Fibroblast of skin of abdomen (primary cell): ENCODE measurements around the gene TCEA2. TPM values are rescaled to one million over a fixed set of nuclear protein-coding genes. Genes with fewer than 3 reads are reported as not detected.

ENCODE experiments used
- DNase-seq: peaks from one replicate; pipeline ENCODE4 v3.0.0-alpha.2; 2013
- polyA plus RNA-seq, 2 experiments: library from polyadenylated mRNA; unstranded; fragments of 120-200 nt; gene quantifications; one replicate each; pipeline ENCODE4 v1.2.1, GENCODE V29; 2013; ENCODE audit not compliant: insufficient read length in 2 of 2

Gene TCEA2
- polyA plus RNA-seq (2013, experiment 1 of 2; ENCODE audit: insufficient read length), result 64.6 TPM
- 61.5 TPM for polyA plus RNA-seq (2013, experiment 2 of 2; ENCODE audit: insufficient read length)

- DNase-seq, result peak; percentile 95
Measured at GRCh38 chr20:64062596-64063388, at the start of gene TCEA2. TSS of gene TCEA2 (plus strand) at chr20:64063198. CDS start at chr20:64063313, 115 bp downstream.

DNA sequence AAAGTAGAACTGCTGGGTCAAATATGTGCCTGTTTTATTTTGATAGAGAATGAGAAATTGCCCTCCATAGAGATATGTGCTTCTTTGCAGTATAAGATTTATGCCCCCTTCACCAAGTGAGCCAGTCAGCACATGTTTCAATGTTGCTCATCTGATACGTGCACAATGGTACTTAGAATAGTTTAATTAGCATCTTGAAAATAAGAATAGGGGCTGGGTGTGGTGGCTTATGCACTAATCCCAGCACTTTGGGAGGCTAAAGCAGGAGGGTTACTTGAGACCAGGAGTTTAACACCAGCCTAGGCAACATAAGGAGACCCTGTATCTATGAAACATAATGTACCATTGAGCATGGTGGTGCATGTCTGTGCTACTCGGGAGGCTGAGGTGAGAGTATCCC is 47.4 kb upstream of the TCEA2 start:
- DNase-seq, result no peak

DNA sequence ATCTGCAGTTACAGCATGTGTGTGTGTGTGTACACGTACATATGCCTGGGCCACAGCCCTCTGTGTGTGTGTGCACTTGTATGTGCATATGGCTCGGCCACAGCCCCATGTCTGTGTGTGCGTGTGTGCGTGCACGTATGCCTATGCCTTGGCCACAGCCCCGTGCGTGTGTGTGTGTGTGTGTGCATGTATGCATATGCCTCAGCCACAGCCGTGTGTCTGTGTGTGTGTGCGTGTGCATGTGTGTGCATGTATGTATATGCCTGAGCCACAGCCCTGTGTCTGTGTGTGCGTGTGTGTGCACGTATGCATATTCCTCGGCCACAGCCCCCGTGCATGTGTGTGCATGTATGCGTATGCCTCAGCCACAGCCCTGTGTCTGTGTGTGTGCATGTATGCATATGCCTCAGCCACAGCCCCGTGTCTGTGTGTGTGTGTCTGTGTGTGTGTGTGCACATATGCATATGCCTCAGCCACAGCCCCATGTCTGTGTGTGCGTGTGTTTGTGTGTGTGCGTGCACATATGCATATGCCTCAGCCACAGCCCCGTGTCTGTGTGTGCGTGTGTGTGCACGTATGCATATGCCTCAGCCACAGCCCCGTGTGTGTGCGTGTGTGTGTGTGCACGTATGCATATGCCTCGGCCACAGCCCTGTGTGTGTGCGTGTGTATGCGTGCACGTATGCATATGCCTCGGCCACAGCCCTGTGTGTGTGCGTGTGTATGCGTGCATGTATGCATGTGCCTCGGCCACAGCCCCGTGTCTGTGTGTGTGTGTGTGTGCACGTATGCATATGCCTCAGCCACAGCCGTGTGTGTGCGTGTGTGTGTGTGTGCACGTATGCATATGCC is 41.6 kb upstream of the TCEA2 start:
- no peak for DNase-seq

- no peak for DNase-seq
Measured at GRCh38 chr20:64022671-64023360, 40.2 kb upstream of the TCEA2 start.

GRCh38 chr20:64023361-64024140 is 39.4 kb upstream of the TCEA2 start:
- no peak for DNase-seq

DNA sequence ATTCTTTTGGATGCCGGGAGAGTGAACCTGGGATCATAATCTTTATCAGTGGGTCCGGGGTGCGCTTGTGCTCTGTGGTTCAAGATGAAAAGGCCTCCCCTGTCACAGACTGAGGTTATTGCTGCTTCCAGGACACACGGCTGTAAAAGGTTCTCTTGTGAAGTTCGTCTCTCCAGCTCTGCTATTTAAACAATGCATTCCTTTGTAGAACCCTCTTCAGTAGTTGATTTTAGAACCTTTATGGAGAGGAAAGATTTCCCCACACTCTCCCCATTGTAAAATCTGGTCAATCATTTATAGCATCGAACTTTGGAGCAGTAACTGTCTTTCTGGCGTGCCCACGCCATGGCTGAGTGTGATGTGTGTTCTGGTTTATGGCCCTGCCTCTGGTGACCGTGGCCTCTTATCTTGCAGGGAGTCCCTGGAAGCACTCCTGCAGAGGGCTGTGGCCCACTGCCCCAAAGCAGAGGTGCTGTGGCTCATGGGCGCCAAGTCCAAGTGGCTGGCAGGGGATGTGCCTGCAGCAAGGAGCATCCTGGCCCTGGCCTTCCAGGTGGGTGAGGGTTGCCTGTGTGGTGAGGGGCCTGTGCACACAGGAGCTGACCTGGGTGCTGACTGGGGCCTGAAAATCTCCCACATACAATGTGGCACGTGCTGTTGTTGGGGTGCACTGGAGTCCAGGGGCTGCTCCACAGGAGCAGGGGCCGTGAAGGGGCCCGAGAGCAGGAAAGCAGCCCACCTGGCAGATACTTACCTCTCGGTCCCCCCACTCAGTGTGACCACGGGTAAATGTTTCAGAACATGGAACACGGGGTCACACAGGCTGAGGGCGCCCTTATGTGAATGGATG is 38.6 kb upstream of the TCEA2 start:
- DNase-seq, result no peak

DNA sequence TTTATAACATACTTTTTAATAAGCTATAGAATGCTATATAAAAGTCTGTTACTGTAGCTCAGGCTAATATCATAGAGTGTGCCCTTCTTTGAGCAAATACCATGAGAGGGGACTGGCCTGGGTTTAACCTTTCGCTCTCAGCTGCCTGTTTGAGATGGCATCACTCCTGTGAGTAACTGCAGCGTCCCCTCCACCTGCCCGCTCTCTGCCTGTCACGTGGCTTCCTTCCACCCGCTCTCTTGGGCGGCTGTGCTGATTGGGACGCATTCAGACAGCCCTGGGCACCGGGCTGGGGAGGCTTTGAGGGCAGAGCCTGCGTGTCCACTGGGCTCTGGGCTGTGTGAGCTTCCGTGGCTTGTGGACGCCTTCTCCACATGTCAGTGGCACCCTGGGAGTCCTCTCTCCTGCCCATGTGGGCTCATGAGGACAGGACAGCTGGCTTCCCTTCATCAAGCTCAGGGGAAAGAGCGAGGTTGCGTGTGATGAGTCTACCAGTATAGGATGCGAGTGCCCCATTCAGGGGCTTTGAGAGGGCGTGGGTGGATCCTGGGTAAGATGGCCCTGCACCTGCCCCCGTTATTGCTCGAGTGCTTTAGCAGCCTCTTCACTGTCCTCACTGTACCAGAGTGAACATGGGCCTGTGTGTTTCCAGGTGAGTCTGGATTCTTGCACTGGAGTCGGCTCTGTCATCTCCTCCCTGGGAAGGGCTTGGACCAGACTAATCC is 37.7 kb upstream of the TCEA2 start:
- no peak for DNase-seq

DNA sequence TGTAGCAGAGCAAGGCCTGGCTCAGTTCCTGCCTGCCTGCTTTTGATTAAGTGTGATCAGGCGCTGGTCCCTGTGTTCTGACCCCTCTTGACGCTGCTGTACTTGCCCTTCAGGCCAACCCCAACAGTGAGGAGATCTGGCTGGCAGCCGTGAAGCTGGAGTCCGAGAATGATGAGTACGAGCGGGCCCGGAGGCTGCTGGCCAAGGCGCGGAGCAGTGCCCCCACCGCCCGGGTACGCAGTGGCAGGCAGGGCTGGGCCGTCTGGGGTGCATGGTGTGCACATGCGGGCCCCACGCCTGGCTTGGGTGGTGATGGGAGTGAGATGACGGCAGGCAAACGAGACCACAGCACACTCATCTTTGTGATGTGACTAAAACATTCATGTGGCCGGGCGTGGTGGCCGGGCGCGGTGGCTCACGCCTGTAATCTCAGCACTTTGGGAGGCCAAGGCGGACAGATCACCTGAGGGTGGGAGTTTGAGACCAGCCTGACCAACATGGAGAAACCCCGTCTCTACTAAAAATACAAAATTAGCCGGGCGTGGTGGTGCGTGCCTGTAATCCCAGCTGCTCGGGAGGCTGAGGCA is 37.1 kb upstream of the TCEA2 start:
- DNase-seq, result no peak

DNA sequence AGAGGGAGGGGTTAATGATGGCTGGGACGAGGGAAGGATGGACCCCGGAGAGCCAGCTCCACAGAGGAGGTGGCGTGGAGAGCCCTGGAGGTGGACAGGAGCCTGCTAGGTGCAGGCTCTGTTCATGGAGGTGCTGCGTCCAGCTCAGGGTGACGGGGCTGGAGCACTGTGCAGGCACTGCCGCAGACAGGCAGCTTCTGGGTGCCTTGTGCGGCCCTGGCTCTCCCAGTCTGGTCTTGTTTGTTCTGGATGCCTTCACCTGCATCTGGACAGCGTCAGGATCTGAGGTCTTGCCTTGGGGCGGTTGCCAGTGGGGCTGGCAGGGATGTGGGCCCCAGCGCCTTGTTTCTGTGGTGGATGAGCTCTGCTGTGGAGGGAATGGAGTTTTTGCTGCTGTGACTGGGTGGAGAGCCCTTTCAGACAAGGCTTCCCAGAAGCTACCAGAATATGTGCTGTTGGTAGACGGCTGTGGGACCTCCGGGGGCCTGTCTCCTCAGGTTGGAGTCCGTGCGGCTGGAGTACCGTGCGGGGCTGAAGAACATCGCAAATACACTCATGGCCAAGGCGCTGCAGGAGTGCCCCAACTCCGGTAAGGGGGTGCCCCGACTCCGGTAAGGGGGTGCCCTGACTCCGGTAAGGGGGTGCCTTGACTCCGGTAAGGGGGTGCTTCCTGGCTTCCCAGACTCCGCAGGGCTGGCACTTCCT is 34.9 kb upstream of the TCEA2 start:
- no peak for DNase-seq

- no peak for DNase-seq
Measured at GRCh38 chr20:64029293-64030117, 33.5 kb upstream of the TCEA2 start.

GRCh38 chr20:64030371-64031134 is 32.4 kb upstream of the TCEA2 start:
- DNase-seq, result no peak

DNA sequence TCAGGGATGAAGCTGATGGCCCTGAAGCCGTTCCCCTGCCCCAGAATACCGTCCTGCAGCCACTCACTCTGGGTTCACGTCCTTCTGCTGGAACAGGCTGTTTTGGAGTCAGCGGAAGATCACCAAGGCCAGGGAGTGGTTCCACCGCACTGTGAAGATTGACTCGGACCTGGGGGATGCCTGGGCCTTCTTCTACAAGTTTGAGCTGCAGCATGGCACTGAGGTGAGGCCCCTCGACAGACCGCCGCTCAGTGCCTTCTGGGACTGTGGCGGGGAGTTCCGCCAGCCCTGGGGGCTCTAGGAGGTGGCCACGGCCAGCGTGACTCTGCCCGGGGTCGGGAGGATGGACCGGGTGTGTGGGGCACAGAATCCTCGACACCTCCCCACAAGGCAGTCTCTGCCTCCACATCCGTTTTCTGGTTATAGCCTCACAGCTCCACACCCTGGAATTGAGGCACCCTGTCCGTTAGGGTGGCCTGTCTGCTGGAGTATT is 31.1 kb upstream of the TCEA2 start:
- no peak for DNase-seq

DNA sequence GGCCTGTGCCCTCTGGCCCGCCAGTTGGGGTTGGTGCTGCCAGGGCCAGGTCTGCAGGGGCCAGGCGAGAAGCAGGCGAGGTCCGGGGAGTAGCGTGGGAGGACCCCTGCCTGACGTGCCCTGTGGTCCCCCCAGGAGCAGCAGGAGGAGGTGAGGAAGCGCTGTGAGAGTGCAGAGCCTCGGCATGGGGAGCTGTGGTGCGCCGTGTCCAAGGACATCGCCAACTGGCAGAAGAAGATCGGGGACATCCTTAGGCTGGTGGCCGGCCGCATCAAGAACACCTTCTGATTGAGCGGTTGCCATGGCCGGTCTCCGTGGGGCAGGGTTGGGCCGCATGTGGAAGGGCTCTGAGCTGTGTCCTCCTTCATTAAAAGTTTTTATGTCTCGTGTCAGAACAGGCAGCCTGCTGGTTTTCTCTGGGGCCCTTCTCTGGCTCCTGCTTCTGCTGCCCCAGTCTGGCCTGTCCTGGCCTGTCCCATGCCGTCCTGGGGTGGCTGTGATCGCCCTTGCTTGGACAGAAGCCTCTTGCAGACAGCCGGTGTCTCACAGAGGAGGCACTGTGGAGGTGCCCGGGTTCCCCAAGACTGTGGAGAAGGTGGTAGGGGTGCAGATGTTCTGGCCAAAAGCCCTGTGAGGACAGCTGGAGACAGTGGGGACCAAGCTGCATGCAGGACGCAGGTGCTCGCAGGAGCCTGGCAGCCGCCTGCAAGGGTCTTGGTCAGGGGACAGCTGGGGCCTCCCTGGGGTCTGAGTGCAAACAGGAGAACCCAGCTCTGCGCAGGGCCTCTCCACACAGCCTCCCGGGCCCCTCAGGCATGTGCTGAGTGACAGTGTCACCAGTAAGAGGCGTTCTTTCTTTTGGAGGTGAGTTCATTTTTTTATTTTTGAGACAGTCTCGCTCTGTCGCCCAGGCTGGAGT is 30.0 kb upstream of the TCEA2 start:
- no peak for DNase-seq

DNA sequence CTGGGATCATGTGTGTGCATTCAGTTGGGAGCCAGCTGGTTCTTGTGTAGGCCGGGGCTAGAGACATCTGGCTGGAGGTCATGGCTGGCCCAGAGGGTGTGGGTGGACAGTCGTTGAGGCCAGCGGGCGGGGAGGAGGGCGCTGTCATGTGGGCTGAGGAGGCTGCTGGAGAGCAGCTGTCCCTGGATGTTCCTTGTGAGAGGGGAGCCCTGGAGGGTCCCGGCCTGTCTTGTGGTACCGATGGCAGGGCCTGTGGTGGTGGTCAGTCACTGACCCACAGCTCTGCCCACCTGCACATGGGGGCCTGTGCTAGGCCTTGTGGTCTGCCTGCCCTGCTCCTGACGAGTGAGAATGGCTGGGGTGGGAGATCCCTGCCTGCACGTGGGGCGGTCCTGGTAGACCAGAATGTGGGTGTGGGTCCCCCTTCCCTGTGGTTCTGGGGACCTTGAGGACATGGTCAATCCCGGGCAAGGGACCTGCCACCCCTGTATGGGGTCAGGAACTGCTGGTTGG is 29.0 kb upstream of the TCEA2 start:
- DNase-seq, result no peak

DNA sequence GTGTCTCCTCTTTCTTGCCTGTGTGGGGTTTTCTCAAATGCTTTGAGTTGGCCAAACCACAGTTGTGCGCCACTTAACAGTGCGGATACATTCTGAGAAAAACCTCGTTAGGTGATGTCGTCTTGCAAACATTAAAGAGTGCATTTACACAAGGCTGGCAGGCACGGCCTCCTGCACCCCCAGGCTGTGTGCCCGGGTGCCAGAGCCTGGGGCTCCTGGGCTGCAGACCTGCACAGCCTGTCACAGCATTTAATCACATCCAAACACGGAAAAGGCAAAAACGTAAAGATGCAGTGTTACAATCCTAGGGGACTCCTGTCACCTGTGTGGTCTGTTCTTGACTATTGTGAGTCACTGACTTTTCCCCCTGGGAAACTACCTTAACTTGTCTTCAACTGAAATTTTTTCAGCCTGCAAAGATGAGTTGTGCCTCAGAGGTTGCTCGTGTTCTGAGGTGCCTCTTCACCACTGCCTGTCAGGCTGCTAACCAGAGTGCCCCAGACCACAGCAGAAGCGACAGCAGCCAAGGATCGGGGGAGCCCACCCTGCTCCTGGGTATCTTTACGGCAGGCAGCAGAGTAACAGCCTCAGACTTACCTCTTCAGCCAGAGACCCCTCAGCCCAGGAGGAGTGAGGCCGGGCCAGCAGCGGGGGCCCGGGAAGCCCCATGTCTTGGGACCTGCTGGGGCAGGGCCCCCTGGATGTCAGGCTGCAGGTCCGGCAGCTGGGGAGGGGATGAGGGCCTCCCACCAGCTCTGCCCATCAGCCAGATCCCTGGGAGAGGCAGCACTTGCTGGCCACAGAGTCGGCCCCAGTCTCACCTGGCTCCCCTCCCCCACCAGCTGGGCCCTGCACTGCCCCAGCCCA is 27.7 kb upstream of the TCEA2 start:
- DNase-seq, result no peak
